ENCODE data around the gene SETD3. TPM values are rescaled to one million over a fixed set of nuclear protein-coding genes. Genes with fewer than 3 reads are reported as not detected.

SETD3 gene
- polyA plus RNA-seq, 1 donor (not counting 4 experiments of a cell fraction or from before 2014, with no cell fraction given) = 48.1 TPM

DNA sequence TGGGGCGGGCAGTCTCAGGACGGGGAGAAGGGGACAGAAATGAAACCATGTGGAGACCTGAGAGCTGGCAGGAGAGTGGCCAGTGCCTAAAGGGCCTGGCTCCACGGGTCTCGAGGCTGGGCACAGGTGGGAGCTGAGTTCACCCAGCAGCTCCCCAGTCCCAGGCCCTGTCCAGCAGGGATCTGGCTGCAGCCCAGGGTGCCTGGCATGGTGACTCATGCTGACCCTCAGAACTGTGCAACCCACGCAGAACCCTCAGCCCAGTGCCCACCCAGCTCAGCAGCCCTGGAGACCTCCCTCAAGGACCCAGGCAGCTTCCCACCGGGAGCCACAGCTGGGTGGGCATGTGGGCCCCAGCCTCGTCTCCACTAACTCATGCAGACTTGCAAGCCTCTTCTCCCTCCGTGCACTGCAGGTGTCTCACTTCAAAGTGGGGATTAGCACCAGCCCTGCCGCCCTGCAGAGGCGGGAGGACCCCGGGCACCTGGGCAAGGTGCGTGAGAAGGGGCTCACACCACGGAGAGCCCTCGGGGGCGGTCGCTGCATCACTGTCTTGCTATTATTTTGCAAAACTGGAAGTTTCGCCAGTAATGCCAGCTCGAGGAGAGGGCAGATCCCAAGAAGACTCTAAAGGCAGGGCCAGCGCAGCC is 46.9 kb upstream of the SETD3 start:
- H3K27ac ChIP-seq (ENCODE audit: control insufficient read depth, insufficient read depth, low read length) = no peak overlapping the region
- H3K4me2 ChIP-seq (ENCODE audit: control insufficient read depth, extremely low read depth, insufficient read depth, low read depth, low read length) = no peak overlapping the region
- peaks cover 0 to 2% of the 10 kb centered on the region in 2 experiments for H3K36me3 ChIP-seq (ENCODE audit: control insufficient read depth in 2 of 2, extremely low read depth in 1 of 2, insufficient read depth in 2 of 2, low read length in 2 of 2)
- peaks cover 45% of the 10 kb centered on the region for H3K79me2 ChIP-seq (ENCODE audit: control insufficient read depth, insufficient read depth, low read length)
- H3K9me1 ChIP-seq (ENCODE audit: control insufficient read depth, extremely low read depth, insufficient read depth, low read length) = no peaks in the 10 kb centered on the region
- H2AFZ ChIP-seq (ENCODE audit: control insufficient read depth, low read length) = no peak overlapping the region
- no peak overlapping the region for H3K9ac ChIP-seq (ENCODE audit: control insufficient read depth, extremely low read depth, insufficient read depth, low read length)
- H3K27me3 ChIP-seq (ENCODE audit: control insufficient read depth, extremely low read depth, insufficient read depth, low read length) = no peaks in the 10 kb centered on the region
- H4K20me1 ChIP-seq (ENCODE audit: control insufficient read depth, extremely low read depth, insufficient read depth, low read length) = peaks cover 3% of the 10 kb centered on the region
- FAIRE-seq (no peak), DNase-seq (ENCODE audit: low read depth, low spot score) (no peak)
- H3K4me1 ChIP-seq (ENCODE audit: control insufficient read depth, extremely low read depth, insufficient read depth, low read length) = peaks cover 2% of the 10 kb centered on the region
- dilution Hi-C loops (cut with MboI; ENCODE audit: extremely low pct_ligation_motif_present, low sequenced_read_pairs) = no loop called here
- TF ChIP-seq CTCF (optimal IDR thresholded peaks at IDR 0.05 in 1 of 3, IDR thresholded peaks at IDR 0.05 in 1 of 3, conservative IDR thresholded peaks at IDR 0.05 in 1 of 3; ENCODE audit: extremely low read depth in 1 of 3, insufficient read depth in 2 of 3, low read length in 3 of 3) (no peak), EZH2 (IDR thresholded peaks at IDR 0.05; ENCODE audit: low read length) (no peak)
- no peaks in the 10 kb centered on the region for H3K9me3 ChIP-seq (ENCODE audit: control insufficient read depth, low read depth, low read length)
- no peak overlapping the region for H3K4me3 ChIP-seq (ENCODE audit: control insufficient read depth in 2 of 3, extremely low read depth in 1 of 3, insufficient read depth in 2 of 3, low read depth in 1 of 3, low read length in 3 of 3)

GRCh38 chr14:99527026-99527425 is 46.4 kb upstream of the SETD3 start:
- no peaks in the 10 kb centered on the region for H3K27me3 ChIP-seq (ENCODE audit: control insufficient read depth, extremely low read depth, insufficient read depth, low read length)
- H3K9me1 ChIP-seq (ENCODE audit: control insufficient read depth, extremely low read depth, insufficient read depth, low read length) = no peaks in the 10 kb centered on the region
- H3K79me2 ChIP-seq (ENCODE audit: control insufficient read depth, insufficient read depth, low read length) = peaks cover 40% of the 10 kb centered on the region
- no peak for DNase-seq (ENCODE audit: low read depth, low spot score)
- dilution Hi-C loops (cut with MboI; ENCODE audit: extremely low pct_ligation_motif_present, low sequenced_read_pairs) = no loop called here
- no peak for FAIRE-seq
- H3K36me3 ChIP-seq (ENCODE audit: control insufficient read depth in 2 of 2, extremely low read depth in 1 of 2, insufficient read depth in 2 of 2, low read length in 2 of 2) = peaks cover 0 to 2% of the 10 kb centered on the region in 2 experiments
- H2AFZ ChIP-seq (ENCODE audit: control insufficient read depth, low read length) = no peak overlapping the region
- no peak overlapping the region for H3K9ac ChIP-seq (ENCODE audit: control insufficient read depth, extremely low read depth, insufficient read depth, low read length)
- no peak overlapping the region for H3K4me2 ChIP-seq (ENCODE audit: control insufficient read depth, extremely low read depth, insufficient read depth, low read depth, low read length)
- H3K4me3 ChIP-seq (ENCODE audit: control insufficient read depth in 2 of 3, extremely low read depth in 1 of 3, insufficient read depth in 2 of 3, low read depth in 1 of 3, low read length in 3 of 3) = no peak overlapping the region
- no peak overlapping the region for H3K27ac ChIP-seq (ENCODE audit: control insufficient read depth, insufficient read depth, low read length)
- peaks cover 4% of the 10 kb centered on the region for H3K4me1 ChIP-seq (ENCODE audit: control insufficient read depth, extremely low read depth, insufficient read depth, low read length)
- H4K20me1 ChIP-seq (ENCODE audit: control insufficient read depth, extremely low read depth, insufficient read depth, low read length) = peaks cover 6% of the 10 kb centered on the region
- no peak for TF ChIP-seq CTCF (optimal IDR thresholded peaks at IDR 0.05 in 1 of 3, IDR thresholded peaks at IDR 0.05 in 1 of 3, conservative IDR thresholded peaks at IDR 0.05 in 1 of 3; ENCODE audit: extremely low read depth in 1 of 3, insufficient read depth in 2 of 3, low read length in 3 of 3)
- no peak for TF ChIP-seq EZH2 (IDR thresholded peaks at IDR 0.05; ENCODE audit: low read length)
- no peaks in the 10 kb centered on the region for H3K9me3 ChIP-seq (ENCODE audit: control insufficient read depth, low read depth, low read length)

All from keratinocyte (primary cell).